ENCODE measurements around the gene MYO5A.
"Not testable (repeated sequence)": the region's sequence is repeated elsewhere in the genome, so short reads cannot be mapped to it uniquely, and the experiment has no call there.

DNA sequence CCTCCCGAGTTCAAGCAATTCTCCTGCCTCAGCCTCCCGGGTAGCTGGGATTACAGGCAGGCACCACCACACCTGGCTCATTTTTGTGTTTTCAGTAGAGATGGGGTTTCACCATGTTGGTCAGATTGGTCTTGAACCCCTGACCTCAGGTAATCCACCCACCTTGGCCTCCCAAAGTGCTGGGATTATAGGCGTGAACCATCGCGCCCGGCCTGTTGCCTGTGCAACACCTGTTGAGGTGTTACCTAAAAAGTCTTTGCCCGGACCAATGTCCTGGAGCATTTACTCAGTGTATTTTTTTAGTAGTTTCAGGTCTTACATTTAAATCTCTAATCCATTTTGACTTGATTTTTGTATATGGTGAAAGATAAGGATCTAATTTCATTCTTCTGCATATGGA is 46.9 kb upstream of the MYO5A start:
- TF ChIP-seq, protein P1, sequence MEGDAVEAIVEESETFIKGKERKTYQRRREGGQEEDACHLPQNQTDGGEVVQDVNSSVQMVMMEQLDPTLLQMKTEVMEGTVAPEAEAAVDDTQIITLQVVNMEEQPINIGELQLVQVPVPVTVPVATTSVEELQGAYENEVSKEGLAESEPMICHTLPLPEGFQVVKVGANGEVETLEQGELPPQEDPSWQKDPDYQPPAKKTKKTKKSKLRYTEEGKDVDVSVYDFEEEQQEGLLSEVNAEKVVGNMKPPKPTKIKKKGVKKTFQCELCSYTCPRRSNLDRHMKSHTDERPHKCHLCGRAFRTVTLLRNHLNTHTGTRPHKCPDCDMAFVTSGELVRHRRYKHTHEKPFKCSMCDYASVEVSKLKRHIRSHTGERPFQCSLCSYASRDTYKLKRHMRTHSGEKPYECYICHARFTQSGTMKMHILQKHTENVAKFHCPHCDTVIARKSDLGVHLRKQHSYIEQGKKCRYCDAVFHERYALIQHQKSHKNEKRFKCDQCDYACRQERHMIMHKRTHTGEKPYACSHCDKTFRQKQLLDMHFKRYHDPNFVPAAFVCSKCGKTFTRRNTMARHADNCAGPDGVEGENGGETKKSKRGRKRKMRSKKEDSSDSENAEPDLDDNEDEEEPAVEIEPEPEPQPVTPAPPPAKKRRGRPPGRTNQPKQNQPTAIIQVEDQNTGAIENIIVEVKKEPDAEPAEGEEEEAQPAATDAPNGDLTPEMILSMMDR (IDR thresholded peaks at IDR 0.05), result not testable (repeated sequence)
- TF ChIP-seq, protein P2, sequence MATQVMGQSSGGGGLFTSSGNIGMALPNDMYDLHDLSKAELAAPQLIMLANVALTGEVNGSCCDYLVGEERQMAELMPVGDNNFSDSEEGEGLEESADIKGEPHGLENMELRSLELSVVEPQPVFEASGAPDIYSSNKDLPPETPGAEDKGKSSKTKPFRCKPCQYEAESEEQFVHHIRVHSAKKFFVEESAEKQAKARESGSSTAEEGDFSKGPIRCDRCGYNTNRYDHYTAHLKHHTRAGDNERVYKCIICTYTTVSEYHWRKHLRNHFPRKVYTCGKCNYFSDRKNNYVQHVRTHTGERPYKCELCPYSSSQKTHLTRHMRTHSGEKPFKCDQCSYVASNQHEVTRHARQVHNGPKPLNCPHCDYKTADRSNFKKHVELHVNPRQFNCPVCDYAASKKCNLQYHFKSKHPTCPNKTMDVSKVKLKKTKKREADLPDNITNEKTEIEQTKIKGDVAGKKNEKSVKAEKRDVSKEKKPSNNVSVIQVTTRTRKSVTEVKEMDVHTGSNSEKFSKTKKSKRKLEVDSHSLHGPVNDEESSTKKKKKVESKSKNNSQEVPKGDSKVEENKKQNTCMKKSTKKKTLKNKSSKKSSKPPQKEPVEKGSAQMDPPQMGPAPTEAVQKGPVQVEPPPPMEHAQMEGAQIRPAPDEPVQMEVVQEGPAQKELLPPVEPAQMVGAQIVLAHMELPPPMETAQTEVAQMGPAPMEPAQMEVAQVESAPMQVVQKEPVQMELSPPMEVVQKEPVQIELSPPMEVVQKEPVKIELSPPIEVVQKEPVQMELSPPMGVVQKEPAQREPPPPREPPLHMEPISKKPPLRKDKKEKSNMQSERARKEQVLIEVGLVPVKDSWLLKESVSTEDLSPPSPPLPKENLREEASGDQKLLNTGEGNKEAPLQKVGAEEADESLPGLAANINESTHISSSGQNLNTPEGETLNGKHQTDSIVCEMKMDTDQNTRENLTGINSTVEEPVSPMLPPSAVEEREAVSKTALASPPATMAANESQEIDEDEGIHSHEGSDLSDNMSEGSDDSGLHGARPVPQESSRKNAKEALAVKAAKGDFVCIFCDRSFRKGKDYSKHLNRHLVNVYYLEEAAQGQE (IDR thresholded peaks at IDR 0.05; ENCODE audit: insufficient read depth in 1 of 2, low read depth in 2 of 2, low read length in 1 of 2), result not testable (repeated sequence)
- not testable (repeated sequence) for TF ChIP-seq TCF7L2 (IDR thresholded peaks at IDR 0.05; ENCODE audit: low read depth, low read length)
